CD14-positive monocyte (primary cell): ENCODE results near the gene ARSI. TPM values are rescaled to one million over a fixed set of nuclear protein-coding genes. Genes with fewer than 3 reads are reported as not detected.

Source experiments
- DNase-seq, 3 donors: peaks; one replicate each; pipeline ENCODE4 v3.0.0-alpha.2; 2011 to 2022
- H2AFZ ChIP-seq: 2 replicates; pipeline ENCODE4 v1.6.0; 2012; ENCODE audit warnings: mild to moderate bottlenecking, low read depth, low read length, inconsistent platforms; ENCODE audit not compliant: insufficient read depth, poor library complexity, severe bottlenecking
- H3K27ac ChIP-seq, 2 donors: 1 replicate in 1 of 2; 2 replicates in 1 of 2; pipeline ENCODE4 v1.5.1; 2012 to 2013; ENCODE audit warnings: low read length in 2 of 2, control low read depth in 1 of 2, inconsistent platforms in 1 of 2, low read depth in 1 of 2, mild to moderate bottlenecking in 1 of 2
- H3K27me3 ChIP-seq, 2 donors: one replicate each; pipeline versions ENCODE4 v1.6.0 to v1.6.1; 2011 to 2013; ENCODE audit warnings: low read length in 2 of 2; ENCODE audit not compliant: control insufficient read depth in 2 of 2, insufficient read depth in 2 of 2
- H3K36me3 ChIP-seq, 2 donors: replicated peaks in 1 of 2; 1 replicate in 1 of 2; 2 replicates in 1 of 2; pipeline versions ENCODE4 v1.5.1 to v1.6.1; 2012 to 2013; ENCODE audit warnings: low read length in 2 of 2, control low read depth in 1 of 2, inconsistent platforms in 1 of 2, mild to moderate bottlenecking in 1 of 2; ENCODE audit not compliant: insufficient read depth in 2 of 2, control insufficient read depth in 1 of 2
- H3K4me1 ChIP-seq, 2 donors: 1 replicate in 1 of 2; 2 replicates in 1 of 2; pipeline versions ENCODE4 v1.5.1 to v1.6.1; 2012 to 2013; ENCODE audit warnings: low read length in 2 of 2, control low read depth in 1 of 2, inconsistent platforms in 1 of 2, mild to moderate bottlenecking in 1 of 2, moderate library complexity in 1 of 2; ENCODE audit not compliant: insufficient read depth in 2 of 2, control insufficient read depth in 1 of 2
- H3K4me2 ChIP-seq: replicated peaks from 2 replicates; pipeline ENCODE3; 2012; ENCODE audit warnings: low read length, moderate library complexity, mild to moderate bottlenecking; ENCODE audit not compliant: poor library complexity, severe bottlenecking; ENCODE audit errors: extremely low read depth
- H3K4me3 ChIP-seq, 3 experiments: fragments of 200-600 bp in 1 of 3; sonication (generic) in 1 of 3; replicated peaks in 1 of 3; 1 replicate in 2 of 3; 2 replicates in 1 of 3; pipeline ENCODE4 v1.5.1; 2011 to 2013; ENCODE audit warnings: low read length in 3 of 3, mild to moderate bottlenecking in 3 of 3, control low read depth in 2 of 3, low read depth in 2 of 3, inconsistent platforms in 1 of 3, moderate library complexity in 1 of 3
- H3K79me2 ChIP-seq: 2 replicates; pipeline ENCODE4 v1.6.0; 2012; ENCODE audit warnings: mild to moderate bottlenecking, control low read depth, inconsistent platforms, low read length, moderate library complexity; ENCODE audit not compliant: insufficient read depth
- H3K9ac ChIP-seq: 2 replicates; pipeline ENCODE4 v1.6.0; 2017; ENCODE audit warnings: low read length, mild to moderate bottlenecking; ENCODE audit not compliant: insufficient read depth, poor library complexity, severe bottlenecking
- H3K9me3 ChIP-seq, 2 donors: replicated peaks in 1 of 2; 1 replicate in 1 of 2; 2 replicates in 1 of 2; pipeline versions ENCODE4 v1.5.1 to v1.6.1; 2012 to 2013; ENCODE audit warnings: low read length in 2 of 2, control low read depth in 1 of 2; ENCODE audit not compliant: control insufficient read depth in 1 of 2, insufficient read depth in 1 of 2
- H4K20me1 ChIP-seq: 2 replicates; pipeline ENCODE4 v1.6.0; 2012; ENCODE audit warnings: mild to moderate bottlenecking, low read length, control low read depth, moderate library complexity; ENCODE audit not compliant: insufficient read depth
- H3K27ac Mint-ChIP-seq, 7 donors: one replicate each; pipeline ENCODE4 v1.8.0; 2020; ENCODE audit warnings: mild to moderate bottlenecking in 7 of 7, mixed read lengths in 7 of 7, moderate library complexity in 6 of 7, inconsistent platforms in 2 of 7
- H3K27me3 Mint-ChIP-seq, 3 donors: one replicate each; pipeline ENCODE4 v1.8.0; 2021 to 2022; ENCODE audit warnings: low read depth in 3 of 3, mild to moderate bottlenecking in 3 of 3, mixed read lengths in 3 of 3, moderate library complexity in 3 of 3, inconsistent platforms in 1 of 3
- H3K36me3 Mint-ChIP-seq, 2 donors: one replicate each; pipeline ENCODE4 v1.8.0; 2020; ENCODE audit warnings: mixed read lengths in 2 of 2, inconsistent platforms in 1 of 2, mild to moderate bottlenecking in 1 of 2
- H3K4me1 Mint-ChIP-seq: one replicate; pipeline ENCODE4 v1.8.0; 2020; ENCODE audit warnings: mild to moderate bottlenecking, mixed read lengths
- H3K4me3 Mint-ChIP-seq, 2 donors: one replicate each; pipeline ENCODE4 v1.8.0; 2020; ENCODE audit warnings: mild to moderate bottlenecking in 2 of 2, mixed read lengths in 2 of 2, moderate library complexity in 1 of 2
- H3K9me3 Mint-ChIP-seq, 7 donors: one replicate each; pipeline ENCODE4 v1.8.0; 2020 to 2022; ENCODE audit warnings: mixed read lengths in 7 of 7, mild to moderate bottlenecking in 6 of 7, moderate library complexity in 6 of 7, inconsistent platforms in 2 of 7
- WGBS: methylation state at CpG from one replicate; pipeline ENCODE4 v1.1.5; 2013; ENCODE audit warnings: missing lambda C conversion rate; ENCODE audit not compliant: insufficient coverage; 5-methylcytosine and 5-hydroxymethylcytosine counted together
- intact Hi-C, 2 donors: fragments of 100-400 bp; cut with micrococcal nuclease; formaldehyde crosslinking; loops; one replicate each; pipeline versions ENCODE4 v1.15.0 to v1.15.1; 2023
- polyA plus RNA-seq, 3 donors: library from polyadenylated mRNA; depleted of rRNA in 1 of 3; unstranded in 2 of 3; stranded (reverse) in 1 of 3; fragments of 300-500 nt in 2 of 3; fragments of >200 nt in 1 of 3; fragmentation: Illumina TruSeq in 2 of 3; gene quantifications; 1 replicate in 2 of 3; 2 replicates in 1 of 3; pipeline ENCODE4 v1.2.3, GENCODE V29; 2012 to 2021
- TF ChIP-seq, protein P1 (sequence below): fragments of 200-600 bp; IDR thresholded peaks from one replicate; pipeline ENCODE4 v1.8.0; 2022; ENCODE audit warnings: antibody characterized with exemption, mild to moderate bottlenecking

ARSI gene
- polyA plus RNA-seq, 3 donors, result not detected

DNA sequence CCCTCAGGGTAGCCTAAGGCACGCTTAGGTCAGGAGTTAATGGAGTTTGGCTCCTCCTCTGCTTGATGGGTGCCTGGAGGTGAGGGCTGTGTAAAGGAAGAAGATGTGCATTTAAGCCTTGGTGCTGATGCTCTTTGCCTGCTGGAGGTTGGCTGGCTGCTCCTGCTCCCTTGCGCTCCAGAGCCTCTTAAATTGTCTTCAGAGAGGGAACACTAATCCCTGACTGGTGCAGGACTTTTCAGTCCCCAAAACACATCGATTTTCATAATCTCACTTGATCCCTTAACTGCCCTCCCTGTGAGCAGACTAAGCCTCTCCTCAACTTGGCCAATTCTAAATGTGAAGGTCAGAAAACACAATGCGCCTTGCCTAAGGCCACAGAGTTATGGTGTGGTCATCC lies 38.6 kb upstream of the ARSI start:
- no peaks in the 10 kb centered on the region for H3K36me3 Mint-ChIP-seq
- Histone ChIP-seq H3K4me3 (no peak overlapping the region), H3K4me1 (no peaks in the 10 kb centered on the region), H2AFZ (no peak overlapping the region), H3K9me3 (no peaks in the 10 kb centered on the region), H3K27me3 (no peaks in the 10 kb centered on the region), H3K4me2 (no peak overlapping the region), H3K9ac (no peak overlapping the region), H3K27ac (no peak overlapping the region), H3K36me3 (no peaks in the 10 kb centered on the region), H3K79me2 (no peaks in the 10 kb centered on the region), H4K20me1 (no peaks in the 10 kb centered on the region)
- peaks cover 2 to 4% (median 3%) of the 10 kb centered on the region in 3 donors for H3K27me3 Mint-ChIP-seq
- 100% methylated on average over 4 of the region's 4 CpGs for WGBS
- no peak overlapping the region for H3K27ac Mint-ChIP-seq
- DNase-seq, result no peak
- peaks cover 0 to 1% (median 0%) of the 10 kb centered on the region in 7 donors for H3K9me3 Mint-ChIP-seq
- intact Hi-C loops, result loop anchor here in 1 of 2 donors (10.0 kb wide), 1 partner anchor 207 kb away; no protein-coding TSS in a partner anchor
- TF ChIP-seq, protein P1, sequence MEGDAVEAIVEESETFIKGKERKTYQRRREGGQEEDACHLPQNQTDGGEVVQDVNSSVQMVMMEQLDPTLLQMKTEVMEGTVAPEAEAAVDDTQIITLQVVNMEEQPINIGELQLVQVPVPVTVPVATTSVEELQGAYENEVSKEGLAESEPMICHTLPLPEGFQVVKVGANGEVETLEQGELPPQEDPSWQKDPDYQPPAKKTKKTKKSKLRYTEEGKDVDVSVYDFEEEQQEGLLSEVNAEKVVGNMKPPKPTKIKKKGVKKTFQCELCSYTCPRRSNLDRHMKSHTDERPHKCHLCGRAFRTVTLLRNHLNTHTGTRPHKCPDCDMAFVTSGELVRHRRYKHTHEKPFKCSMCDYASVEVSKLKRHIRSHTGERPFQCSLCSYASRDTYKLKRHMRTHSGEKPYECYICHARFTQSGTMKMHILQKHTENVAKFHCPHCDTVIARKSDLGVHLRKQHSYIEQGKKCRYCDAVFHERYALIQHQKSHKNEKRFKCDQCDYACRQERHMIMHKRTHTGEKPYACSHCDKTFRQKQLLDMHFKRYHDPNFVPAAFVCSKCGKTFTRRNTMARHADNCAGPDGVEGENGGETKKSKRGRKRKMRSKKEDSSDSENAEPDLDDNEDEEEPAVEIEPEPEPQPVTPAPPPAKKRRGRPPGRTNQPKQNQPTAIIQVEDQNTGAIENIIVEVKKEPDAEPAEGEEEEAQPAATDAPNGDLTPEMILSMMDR, result no peak
- H3K4me1 Mint-ChIP-seq, result peaks cover 6% of the 10 kb centered on the region
- no peak overlapping the region for H3K4me3 Mint-ChIP-seq

DNA sequence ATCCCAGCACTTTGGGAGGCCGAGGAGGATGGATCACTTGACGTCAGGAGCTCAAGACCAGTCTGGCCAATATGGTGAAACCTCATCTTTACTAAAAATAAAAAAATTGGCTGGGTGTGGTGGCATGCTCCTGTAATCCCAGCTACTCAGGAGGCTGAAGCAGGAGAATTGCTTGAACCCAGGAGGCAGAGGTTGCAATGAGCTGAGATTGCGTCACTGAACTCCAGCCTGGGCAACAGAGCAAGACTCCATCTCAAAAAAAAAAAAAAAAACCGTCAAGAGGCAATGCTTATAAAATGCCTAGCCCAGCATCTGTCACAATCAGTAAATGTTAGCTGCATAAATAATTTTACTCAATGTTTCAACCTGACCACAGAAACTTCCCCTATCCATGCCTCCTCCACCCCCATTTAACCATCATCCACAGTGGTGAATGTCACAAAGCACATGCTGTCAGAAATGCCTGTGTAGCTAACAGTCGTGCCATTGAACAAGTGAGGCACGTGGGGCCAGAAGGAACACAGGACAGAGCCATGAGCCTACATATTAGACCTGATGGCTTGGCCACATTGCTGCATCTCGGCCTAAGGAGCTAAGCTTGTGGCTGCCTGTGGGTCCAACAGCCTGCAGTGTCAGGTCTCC lies 38.0 kb upstream of the ARSI start:
- Mint-ChIP-seq H3K4me1 (peaks cover 6% of the 10 kb centered on the region), H3K4me3 (no peak overlapping the region), H3K36me3 (no peaks in the 10 kb centered on the region), H3K9me3 (peaks cover 0 to 1% (median 0%) of the 10 kb centered on the region in 7 donors), H3K27ac (no peak overlapping the region), H3K27me3 (peaks cover 2 to 4% (median 3%) of the 10 kb centered on the region in 3 donors)
- H3K27ac ChIP-seq, result no peak overlapping the region
- TF ChIP-seq, protein P1, result no peak
- no peaks in the 10 kb centered on the region for H4K20me1 ChIP-seq
- DNase-seq, result no peak
- no peaks in the 10 kb centered on the region for H3K36me3 ChIP-seq
- H3K4me3 ChIP-seq, result no peak overlapping the region
- no peaks in the 10 kb centered on the region for H3K79me2 ChIP-seq
- H3K4me2 ChIP-seq, result no peak overlapping the region
- H3K4me1 ChIP-seq, result no peaks in the 10 kb centered on the region
- intact Hi-C loops, result loop anchor here in 1 of 2 donors (10.0 kb wide), 1 partner anchor 206 kb away; no protein-coding TSS in a partner anchor
- no peak overlapping the region for H3K9ac ChIP-seq
- 60% methylated on average over 5 of the region's 7 CpGs for WGBS
- H2AFZ ChIP-seq, result no peak overlapping the region
- no peaks in the 10 kb centered on the region for H3K9me3 ChIP-seq
- H3K27me3 ChIP-seq, result no peaks in the 10 kb centered on the region
